Psoas muscle (tissue), 8 donors: ENCODE results near the gene UBXN4. TPM values are rescaled to one million over a fixed set of nuclear protein-coding genes. Genes with fewer than 3 reads are reported as not detected.
"Not testable (repeated sequence)": the region's sequence is repeated elsewhere in the genome, so short reads cannot be mapped to it uniquely, and the experiment has no call there.

ENCODE experiments used
- ATAC-seq, 4 donors: fragments of 200-7000 bp; cut with Tn5 transposase; one replicate each; pipeline ENCODE4 v1.9.1; 2020; ENCODE audit warnings: moderate library complexity in 3 of 4, mild to moderate bottlenecking in 2 of 4
- DNase-seq, 2 donors: peaks; one replicate each; pipeline ENCODE4 v3.0.0-alpha.2; 2020
- H3K27ac ChIP-seq: fragments of 200-600 bp; one replicate; pipeline ENCODE4 v1.8.0; 2022
- H3K27me3 ChIP-seq, 3 donors: fragments of 200-600 bp in 1 of 3; one replicate each; pipeline versions ENCODE4 v1.6.1 to v1.8.0; 2013 to 2022; ENCODE audit warnings: low read length in 2 of 3, mild to moderate bottlenecking in 2 of 3, moderate library complexity in 1 of 3; ENCODE audit not compliant: insufficient read depth in 3 of 3
- H3K36me3 ChIP-seq, 2 donors: fragments of 200-600 bp in 1 of 2; one replicate each; pipeline versions ENCODE4 v1.6.1 to v1.8.0; 2013 to 2022; ENCODE audit warnings: low read depth in 1 of 2, mild to moderate bottlenecking in 1 of 2, moderate library complexity in 1 of 2; ENCODE audit not compliant: insufficient read depth in 1 of 2
- H3K4me1 ChIP-seq: fragments of 200-600 bp; one replicate; pipeline ENCODE4 v1.8.0; 2022
- H3K4me3 ChIP-seq: fragments of 200-600 bp; one replicate; pipeline ENCODE4 v1.8.0; 2022; ENCODE audit warnings: mild to moderate bottlenecking
- H3K9me3 ChIP-seq: fragments of 200-600 bp; one replicate; pipeline ENCODE4 v1.8.0; 2022
- CTCF ChIP-seq: fragments of 200-600 bp; IDR thresholded peaks from one replicate; pipeline ENCODE4 v1.8.0; 2022; ENCODE audit warnings: antibody characterized with exemption
- WGBS, 3 donors: extraction: QIAGEN DNeasy Blood & Tissue Kit; methylation state at CpG; one replicate each; pipeline versions ENCODE4 v1.1.6 to v1.1.7; 2013; 5-methylcytosine and 5-hydroxymethylcytosine counted together
- intact Hi-C, 2 donors: fragments of 100-400 bp; cut with DNase I; formaldehyde crosslinking; loops; one replicate each; pipeline versions ENCODE4 v1.11.0 to v1.14.2; 2022
- polyA plus RNA-seq, 3 donors: library from polyadenylated mRNA; stranded (reverse); fragments of 200-250 nt; gene quantifications; one replicate each; pipeline ENCODE4 v1.2.3, GENCODE V29; 2013
- total RNA-seq, 4 donors: library from RNA; stranded (reverse); fragmentation: NEBNext Ultra II Directional in 2 of 4; extraction: Animal tissue kit (Norgen Biotek cat#: 25700) in 2 of 4; gene quantifications; one replicate each; pipeline versions ENCODE4 v1.2.1 to v1.2.4, GENCODE V29; 2021 to 2023
- donor health status: healthy with polysubstance abuse.
- donor health status: DM: no; HTN: no; CAD: no; lungs with moderate emphysema.
- donor health status: Bipolar disorder and iron deficiency.
- donor health status: healthy.
- donor health status: DM: yes; HTN: yes; CAD: no.
- donor health status: DM: no; HTN: no; CAD: no.
- donor health status: DM: no; HTN: no; CAD: no.
- donor health status: DM: yes; HTN: yes; CAD: no.

Gene UBXN4
- total and polyA plus RNA-seq, 7 donors, result 37.3 to 117 (median 94.5) TPM

- no peak for TF ChIP-seq CTCF
- 94 to 97% (median 96%) methylated on average over 2 of the region's 2 CpGs for WGBS, 3 donors
- no peak for DNase-seq
- intact Hi-C loops, result loop anchor here in 1 of 2 donors (5.0 kb wide), 1 partner anchor 804 kb away; no protein-coding TSS in a partner anchor
- H3K4me1 ChIP-seq, result no peaks in the 10 kb centered on the region
- no peaks in the 10 kb centered on the region for H3K27me3 ChIP-seq
- H3K36me3 ChIP-seq, result peaks cover 0 to 20% of the 10 kb centered on the region in 2 donors
- ATAC-seq, result no peak
- no peaks in the 10 kb centered on the region for H3K9me3 ChIP-seq
- no peak overlapping the region for H3K4me3 ChIP-seq
- H3K27ac ChIP-seq, result no peak overlapping the region
Measured at GRCh38 chr2:135791418-135792190, 49.9 kb downstream of the UBXN4 start.

GRCh38 chr2:135792401-135793150 is 50.9 kb downstream of the UBXN4 start:
- no peaks in the 10 kb centered on the region for H3K27me3 ChIP-seq
- 72 to 78% (median 73%) methylated on average over 7 of the region's 7 CpGs for WGBS, 3 donors
- intact Hi-C loops, result loop anchor here in 1 of 2 donors (5.0 kb wide), 1 partner anchor 805 kb away; no protein-coding TSS in a partner anchor
- H3K4me1 ChIP-seq, result no peaks in the 10 kb centered on the region
- no peaks in the 10 kb centered on the region for H3K9me3 ChIP-seq
- H3K36me3 ChIP-seq, result peaks cover 0 to 15% of the 10 kb centered on the region in 2 donors
- ATAC-seq, result no peak
- DNase-seq, result no peak
- H3K4me3 ChIP-seq, result no peak overlapping the region
- no peak for TF ChIP-seq CTCF
- H3K27ac ChIP-seq, result no peak overlapping the region

DNA sequence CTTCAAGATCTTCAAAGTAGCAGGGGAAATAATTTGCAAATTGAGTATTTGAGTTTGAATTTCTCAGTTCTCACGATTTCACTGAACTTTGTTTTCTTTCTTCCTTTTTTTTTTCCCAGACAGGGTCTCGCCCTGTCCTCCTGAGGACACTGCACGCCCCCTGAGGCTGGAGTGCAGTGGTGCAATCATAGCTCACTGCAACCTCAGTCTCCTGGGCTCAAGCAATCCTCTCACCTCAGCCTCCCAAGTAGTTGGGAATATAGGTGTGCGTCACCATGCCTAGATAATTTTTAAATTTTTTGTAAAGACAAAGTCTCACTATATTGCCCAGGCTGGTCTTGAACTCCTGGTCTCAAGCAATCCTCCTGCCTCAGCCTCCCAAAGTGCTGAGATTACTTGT is 54.0 kb downstream of the UBXN4 start:
- H3K27ac ChIP-seq, ATAC-seq, H3K36me3 ChIP-seq, H3K9me3 ChIP-seq, intact Hi-C loops, DNase-seq, H3K4me3 ChIP-seq, H3K27me3 ChIP-seq, H3K4me1 ChIP-seq: not testable (repeated sequence)
- WGBS, 3 donors, result 81 to 86% (median 86%) methylated on average over 4 of the region's 4 CpGs

DNA sequence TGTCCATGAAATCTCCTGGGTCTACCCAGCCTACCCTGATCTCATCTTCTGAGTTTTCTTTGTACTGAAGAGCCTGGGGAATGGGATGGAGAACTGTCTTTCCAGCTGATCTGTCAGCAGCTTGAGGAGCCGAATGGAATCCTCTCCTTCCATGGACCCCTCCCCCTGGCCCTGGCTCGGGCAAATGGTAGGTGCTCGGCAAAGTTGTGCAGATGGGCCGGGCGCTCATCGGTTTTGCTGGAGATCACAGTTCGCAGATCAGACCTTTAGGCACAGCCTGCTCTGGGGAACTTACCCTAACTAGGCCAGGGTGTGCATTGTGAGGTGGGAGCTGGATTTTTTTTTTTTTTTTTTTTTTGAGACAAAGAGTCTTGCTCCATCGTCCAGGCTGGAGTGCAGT is 55.0 kb downstream of the UBXN4 start:
- no peaks in the 10 kb centered on the region for H3K36me3 ChIP-seq
- H3K27me3 ChIP-seq, result no peaks in the 10 kb centered on the region
- H3K9me3 ChIP-seq, result no peaks in the 10 kb centered on the region
- DNase-seq (no peak), ATAC-seq (no peak)
- intact Hi-C loops, result no loop called here
- no peak for TF ChIP-seq CTCF
- 94 to 97% (median 94%) methylated on average over 8 of the region's 8 CpGs for WGBS, 3 donors
- no peaks in the 10 kb centered on the region for H3K4me1 ChIP-seq
- no peak overlapping the region for H3K4me3 ChIP-seq
- H3K27ac ChIP-seq, result no peak overlapping the region
